Lung (tissue), 12 donors: ENCODE data around the gene ADAMTS12. TPM values are rescaled to one million over a fixed set of nuclear protein-coding genes. Genes with fewer than 3 reads are reported as not detected.

Source experiments
- ATAC-seq: fragments of 200-7000 bp; cut with Tn5 transposase; one replicate; pipeline ENCODE4 v1.9.1; 2020; ENCODE audit warnings: moderate number of reproducible peaks; ENCODE audit not compliant: insufficient read depth, low FRiP score
- DNase-seq, 3 donors: peaks; one replicate each; pipeline ENCODE4 v3.0.0-alpha.2; 2013 to 2017
- H3K27ac ChIP-seq, 2 donors: one replicate each; pipeline ENCODE4 v1.5.1; 2013; ENCODE audit warnings: mild to moderate bottlenecking in 2 of 2, moderate library complexity in 2 of 2, control low read depth in 1 of 2, inconsistent platforms in 1 of 2, low read depth in 1 of 2, low read length in 1 of 2
- H3K27me3 ChIP-seq, 3 donors: one replicate each; pipeline ENCODE4 v1.5.1; 2013; ENCODE audit warnings: low read length in 2 of 3; ENCODE audit not compliant: control insufficient read depth in 3 of 3, insufficient read depth in 3 of 3
- H3K36me3 ChIP-seq, 4 donors: one replicate each; pipeline ENCODE4 v1.5.1; 2013; ENCODE audit warnings: low read length in 4 of 4, mild to moderate bottlenecking in 1 of 4, moderate library complexity in 1 of 4; ENCODE audit not compliant: control insufficient read depth in 4 of 4, insufficient read depth in 4 of 4
- H3K4me1 ChIP-seq, 5 donors: one replicate each; pipeline ENCODE4 v1.5.1; 2013; ENCODE audit warnings: low read length in 5 of 5, mild to moderate bottlenecking in 2 of 5, moderate library complexity in 1 of 5; ENCODE audit not compliant: control insufficient read depth in 5 of 5, insufficient read depth in 5 of 5
- H3K4me3 ChIP-seq: one replicate; pipeline ENCODE4 v1.5.1; 2013; ENCODE audit warnings: mild to moderate bottlenecking, control low read depth, moderate library complexity
- H3K9ac ChIP-seq, 2 donors: one replicate each; pipeline ENCODE4 v1.5.1; 2013; ENCODE audit warnings: low read length in 2 of 2, control low read depth in 1 of 2; ENCODE audit not compliant: insufficient read depth in 1 of 2
- H3K9me3 ChIP-seq, 4 donors: one replicate each; pipeline ENCODE4 v1.5.1; 2013; ENCODE audit warnings: low read length in 3 of 4, mild to moderate bottlenecking in 1 of 4, moderate library complexity in 1 of 4; ENCODE audit not compliant: control insufficient read depth in 4 of 4, insufficient read depth in 3 of 4
- WGBS, 2 donors: extraction: QIAGEN DNeasy Blood & Tissue Kit; methylation state at CpG; one replicate each; pipeline ENCODE4 v1.1.7; 2013; 5-methylcytosine and 5-hydroxymethylcytosine counted together
- polyA plus RNA-seq, 2 donors: library from polyadenylated mRNA; stranded (reverse); fragments of 200-250 nt; gene quantifications; one replicate each; pipeline ENCODE4 v1.2.1, GENCODE V29; 2013
- total RNA-seq, 2 donors: library from RNA; depleted of rRNA in 1 of 2; stranded (reverse); fragments of >200 nt in 1 of 2; gene quantifications; one replicate each; pipeline ENCODE4 v1.2.1, GENCODE V29; 2014 to 2021
- TF ChIP-seq, protein P1 (sequence below): IDR thresholded peaks from 2 replicates; pipeline ENCODE4 v1.5.1; 2012; ENCODE audit warnings: mild to moderate bottlenecking; ENCODE audit errors: control extremely low read depth, extremely low read depth
- donor health status: control.
- donor health status: control.
- donor health status: Bipolar disorder and iron deficiency.
- donor health status: healthy.
- donor health status: DM: yes; HTN: yes; CAD: no.

ADAMTS12 gene
- total and polyA plus RNA-seq, 4 donors, result 1.3 to 55.1 (median 4.3) TPM

DNA sequence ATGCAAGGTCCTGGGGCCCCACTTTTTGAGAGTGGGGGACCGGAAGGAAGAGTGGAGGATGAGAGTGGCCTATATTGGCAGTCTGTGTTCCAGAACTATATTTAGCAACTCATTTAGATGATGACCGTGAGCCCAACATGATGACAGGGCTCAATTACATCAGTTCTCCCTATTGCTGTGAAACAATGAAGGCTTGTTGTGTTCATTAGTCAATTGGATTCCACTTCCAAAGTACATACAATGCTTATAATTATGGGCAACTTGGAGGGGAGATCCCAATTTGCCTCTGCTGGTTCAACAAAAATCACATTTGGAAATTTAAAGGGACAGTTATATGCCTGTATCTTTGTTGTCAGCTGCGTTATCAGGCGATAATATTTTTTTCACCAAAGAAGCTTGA, 360.0 kb downstream of the ADAMTS12 start:
- H3K4me1 ChIP-seq, result peaks cover 0 to 3% (median 0%) of the 10 kb centered on the region in 5 donors
- no peak for DNase-seq
- 78 to 91% methylated on average over 4 of the region's 4 CpGs for WGBS, 2 donors
- TF ChIP-seq, protein P1, sequence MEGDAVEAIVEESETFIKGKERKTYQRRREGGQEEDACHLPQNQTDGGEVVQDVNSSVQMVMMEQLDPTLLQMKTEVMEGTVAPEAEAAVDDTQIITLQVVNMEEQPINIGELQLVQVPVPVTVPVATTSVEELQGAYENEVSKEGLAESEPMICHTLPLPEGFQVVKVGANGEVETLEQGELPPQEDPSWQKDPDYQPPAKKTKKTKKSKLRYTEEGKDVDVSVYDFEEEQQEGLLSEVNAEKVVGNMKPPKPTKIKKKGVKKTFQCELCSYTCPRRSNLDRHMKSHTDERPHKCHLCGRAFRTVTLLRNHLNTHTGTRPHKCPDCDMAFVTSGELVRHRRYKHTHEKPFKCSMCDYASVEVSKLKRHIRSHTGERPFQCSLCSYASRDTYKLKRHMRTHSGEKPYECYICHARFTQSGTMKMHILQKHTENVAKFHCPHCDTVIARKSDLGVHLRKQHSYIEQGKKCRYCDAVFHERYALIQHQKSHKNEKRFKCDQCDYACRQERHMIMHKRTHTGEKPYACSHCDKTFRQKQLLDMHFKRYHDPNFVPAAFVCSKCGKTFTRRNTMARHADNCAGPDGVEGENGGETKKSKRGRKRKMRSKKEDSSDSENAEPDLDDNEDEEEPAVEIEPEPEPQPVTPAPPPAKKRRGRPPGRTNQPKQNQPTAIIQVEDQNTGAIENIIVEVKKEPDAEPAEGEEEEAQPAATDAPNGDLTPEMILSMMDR, result no peak
- H3K9ac ChIP-seq, result no peak overlapping the region
- H3K36me3 ChIP-seq, result peaks cover 0 to 30% (median 13%) of the 10 kb centered on the region in 4 donors
- no peak overlapping the region for H3K4me3 ChIP-seq
- no peaks in the 10 kb centered on the region for H3K27me3 ChIP-seq
- no peak overlapping the region for H3K27ac ChIP-seq
- peaks cover 0 to 2% (median 0%) of the 10 kb centered on the region in 4 donors for H3K9me3 ChIP-seq
- ATAC-seq, result no peak

DNA sequence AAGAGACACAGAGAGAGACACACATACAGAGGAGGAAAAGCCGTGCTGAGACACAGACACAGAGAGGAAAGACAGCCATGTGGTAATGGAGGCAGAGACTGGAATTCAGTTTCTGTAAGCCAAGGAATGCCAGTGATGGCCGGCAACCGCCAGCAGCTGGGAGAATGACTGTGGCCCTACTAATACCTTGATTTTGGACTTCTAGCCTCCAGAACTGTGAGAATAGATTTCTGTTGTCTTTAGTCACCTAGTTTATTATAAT, 360.8 kb downstream of the ADAMTS12 start:
- H3K36me3 ChIP-seq, result peaks cover 0 to 36% (median 17%) of the 10 kb centered on the region in 4 donors
- H3K4me1 ChIP-seq, result peaks cover 0 to 3% (median 0%) of the 10 kb centered on the region in 5 donors
- no peak overlapping the region for H3K27ac ChIP-seq
- WGBS, 2 donors, result 94 to 96% methylated on average over 3 of the region's 3 CpGs
- H3K9ac ChIP-seq, result no peak overlapping the region
- peaks cover 0 to 2% (median 0%) of the 10 kb centered on the region in 4 donors for H3K9me3 ChIP-seq
- no peak for ATAC-seq
- TF ChIP-seq, protein P1, result no peak
- H3K4me3 ChIP-seq, result no peak overlapping the region
- H3K27me3 ChIP-seq, result no peaks in the 10 kb centered on the region
- DNase-seq, result no peak

DNA sequence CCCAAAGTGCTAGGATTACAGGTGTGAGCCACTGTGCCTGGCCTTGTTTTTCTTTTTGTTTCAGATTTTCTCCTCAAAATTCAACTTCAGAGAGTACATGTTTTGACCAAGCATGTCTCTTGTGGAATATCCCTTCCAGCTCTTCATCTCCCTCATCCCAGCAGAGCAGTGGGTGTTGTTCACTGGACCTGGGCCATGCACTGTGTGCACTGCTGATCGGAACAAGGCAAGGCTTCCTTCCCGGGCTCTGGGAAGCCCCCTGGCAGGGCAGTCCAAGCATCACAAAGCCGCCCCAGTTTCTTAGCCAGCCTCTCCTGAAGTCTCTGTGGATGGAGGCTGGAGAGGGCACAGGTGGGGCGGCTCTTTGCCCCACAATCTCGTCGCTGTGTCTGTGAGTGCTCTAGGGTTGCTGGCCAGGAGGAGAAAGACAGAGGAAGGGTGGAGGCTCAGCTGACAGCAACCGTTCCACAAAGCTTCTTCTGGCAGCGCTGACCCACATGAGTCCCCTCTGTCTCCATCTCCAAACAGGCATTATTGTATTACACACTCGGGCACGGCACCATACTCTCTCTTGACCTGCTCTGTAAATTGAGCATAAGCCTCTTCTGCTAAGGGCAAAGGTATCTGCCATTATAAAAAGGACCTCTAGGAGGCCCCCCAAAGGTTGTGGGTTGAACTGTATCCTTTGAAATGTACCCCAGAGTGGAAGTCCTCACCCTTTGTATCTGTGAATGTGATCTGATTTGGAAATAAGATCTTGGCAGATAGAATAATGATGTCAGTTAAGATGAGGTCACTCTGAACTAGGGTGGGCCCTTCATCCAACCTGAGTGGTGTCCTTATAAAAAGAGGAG, 361.4 kb downstream of the ADAMTS12 start:
- peaks cover 0 to 2% (median 0%) of the 10 kb centered on the region in 4 donors for H3K9me3 ChIP-seq
- WGBS, 2 donors, result 86 to 88% methylated on average over 10 of the region's 10 CpGs
- peaks cover 0 to 3% (median 0%) of the 10 kb centered on the region in 5 donors for H3K4me1 ChIP-seq
- no peak overlapping the region for H3K9ac ChIP-seq
- TF ChIP-seq, protein P1, result no peak
- no peak for DNase-seq
- no peak for ATAC-seq
- H3K27ac ChIP-seq, result no peak overlapping the region
- H3K36me3 ChIP-seq, result peaks cover 0 to 39% (median 18%) of the 10 kb centered on the region in 4 donors
- no peaks in the 10 kb centered on the region for H3K27me3 ChIP-seq
- no peak overlapping the region for H3K4me3 ChIP-seq

DNA sequence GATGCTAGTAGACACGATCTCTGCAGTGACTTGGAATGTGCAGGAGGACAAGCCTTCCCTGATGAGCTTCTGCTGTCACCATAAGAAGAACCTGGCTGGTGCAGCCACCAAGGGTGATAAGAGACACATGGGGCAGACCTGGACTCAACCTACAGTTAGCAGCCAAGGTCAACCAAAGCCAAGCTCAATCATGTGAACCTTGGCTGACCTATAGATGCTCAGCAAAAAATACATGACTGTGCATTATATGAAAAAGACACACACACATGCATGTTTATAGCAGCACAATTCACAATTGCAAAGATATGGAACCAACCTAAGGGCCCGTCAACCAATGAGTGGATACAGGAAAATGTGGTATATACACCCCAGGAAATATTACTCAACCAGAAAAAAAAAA, 364.1 kb downstream of the ADAMTS12 start:
- Histone ChIP-seq H3K4me1 (peaks cover 0 to 4% (median 0%) of the 10 kb centered on the region in 5 donors), H3K9ac (no peak overlapping the region), H3K27me3 (no peaks in the 10 kb centered on the region), H3K4me3 (no peak overlapping the region), H3K9me3 (no peaks in the 10 kb centered on the region), H3K36me3 (peaks cover 0 to 45% (median 17%) of the 10 kb centered on the region in 4 donors), H3K27ac (no peak overlapping the region)
- WGBS, 2 donors, result 83 to 86% methylated on average over 2 of the region's 2 CpGs
- TF ChIP-seq, protein P1, result no peak
- ATAC-seq (no peak), DNase-seq (no peak)
